PC-3 (cell line): Measurements from ENCODE around the gene PTPRE. TPM values are rescaled to one million over a fixed set of nuclear protein-coding genes. Genes with fewer than 3 reads are reported as not detected.

Experiments used
- ATAC-seq: fragments of 200-7000 bp; cut with Tn5 transposase; 2 replicates; pipeline ENCODE4 v1.9.1; 2020; ENCODE audit warnings: mild to moderate bottlenecking, moderate library complexity
- BruUV-seq: library from RNA; stranded (reverse); fragments of 400-500 nt; replicated peaks from 2 replicates; lab custom pipeline; 2021; lab: Mats Ljungman, UMichigan
- CTCF ChIA-PET: fragments of 300-600 bp; sonication (Branson Sonifier 250); formaldehyde crosslinking; loops from one replicate; lab custom pipeline; 2022; ENCODE audit warnings: antibody characterized with exemption; lab: Charles Lee
- POLR2A ChIA-PET: fragments of 300-600 bp; sonication (Branson Sonifier 250); formaldehyde crosslinking; loops from one replicate; lab custom pipeline; 2022; ENCODE audit warnings: antibody characterized with exemption; ENCODE audit not compliant: unreplicated experiment; lab: Charles Lee
- DNase-seq: peaks from one replicate; pipeline ENCODE4 v3.0.0-alpha.2; 2015
- H2AFZ ChIP-seq: fragments of 300-600 bp; sonication (generic); 2 replicates; pipeline ENCODE4 v1.6.0; 2016; ENCODE audit warnings: antibody characterized with exemption, low read length
- H3F3A ChIP-seq: fragments of 300-600 bp; sonication (generic); one replicate; pipeline ENCODE4 v1.6.0; 2017; ENCODE audit warnings: antibody characterized with exemption, low read length, control low read depth, mild to moderate bottlenecking; ENCODE audit not compliant: unreplicated experiment
- H3K27ac ChIP-seq: fragments of 300-600 bp; sonication (generic); 2 replicates; pipeline ENCODE4 v1.5.1; 2016; ENCODE audit warnings: mild to moderate bottlenecking, low read length
- H3K27me3 ChIP-seq: fragments of 300-600 bp; sonication (generic); 2 replicates; pipeline ENCODE4 v1.6.1; 2016; ENCODE audit warnings: low read length, mixed read lengths
- H3K36me3 ChIP-seq: fragments of 300-600 bp; sonication (generic); 2 replicates; pipeline ENCODE4 v1.6.1; 2016; ENCODE audit warnings: low read depth, mixed run types, low read length, mixed read lengths
- H3K4me1 ChIP-seq: fragments of 300-600 bp; sonication (generic); 2 replicates; pipeline ENCODE4 v1.5.1; 2016; ENCODE audit warnings: low read length; ENCODE audit not compliant: insufficient read depth
- H3K4me2 ChIP-seq: fragments of 300-600 bp; sonication (generic); 2 replicates; pipeline ENCODE4 v1.6.0; 2016; ENCODE audit warnings: low read length
- H3K4me3 ChIP-seq: fragments of 300-600 bp; sonication (generic); 2 replicates; pipeline ENCODE4 v1.5.1; 2016; ENCODE audit warnings: mild to moderate bottlenecking, low read length, mixed read lengths
- H3K79me2 ChIP-seq: fragments of 300-600 bp; sonication (generic); 2 replicates; pipeline ENCODE4 v1.6.1; 2017; ENCODE audit warnings: low read length, mixed read lengths
- H3K9ac ChIP-seq: fragments of 300-600 bp; sonication (generic); 2 replicates; pipeline ENCODE4 v1.6.0; 2016; ENCODE audit warnings: mild to moderate bottlenecking, low read length
- H3K9me2 ChIP-seq: fragments of 300-600 bp; sonication (generic); replicated peaks from 2 replicates; pipeline ENCODE4 v1.6.1; 2016; ENCODE audit warnings: mixed run types, low read length, mixed read lengths
- H3K9me3 ChIP-seq: fragments of 300-600 bp; sonication (generic); 2 replicates; pipeline ENCODE4 v1.6.1; 2016; ENCODE audit warnings: low read length, mixed read lengths
- H4K20me1 ChIP-seq: fragments of 300-600 bp; sonication (generic); 2 replicates; pipeline ENCODE4 v1.6.1; 2016; ENCODE audit warnings: low read length, mixed read lengths
- CTCF ChIP-seq: fragments of 300-600 bp; sonication (generic); conservative IDR thresholded peaks from 2 replicates; pipeline ENCODE4 v1.5.1; 2017; ENCODE audit warnings: antibody characterized with exemption, low read depth, mild to moderate bottlenecking, low read length
- EZH2 ChIP-seq: fragments of 300-600 bp; sonication (generic); IDR thresholded peaks from one replicate; pipeline ENCODE4 v1.6.1; 2017; ENCODE audit warnings: antibody characterized with exemption, mild to moderate bottlenecking, low read length; ENCODE audit not compliant: unreplicated experiment
- EZH2phosphoT487 ChIP-seq: fragments of 300-600 bp; sonication (generic); IDR thresholded peaks from 2 replicates; pipeline ENCODE4 v1.6.1; 2018; ENCODE audit warnings: mild to moderate bottlenecking, antibody characterized with exemption, low read length, borderline replicate concordance
- intact Hi-C: fragments of 100-400 bp; cut with micrococcal nuclease; formaldehyde crosslinking; loops from 2 replicates; pipeline ENCODE4 v1.9.0; 2023
- total RNA-seq: library from RNA; depleted of rRNA; stranded (reverse); fragments of >200 nt; gene quantifications from 2 replicates; pipeline ENCODE4 v1.2.3, GENCODE V29; 2014

PTPRE gene
- total RNA-seq, 1 experiment from 2014 or later, result 3.1 TPM

GRCh38 chr10:127889605-127890195 lies 17.2 kb upstream of the PTPRE start:
- peak; percentile 29 for ATAC-seq
- BruUV-seq, result no TSS peak
- no peak overlapping the region for H2AFZ ChIP-seq
- H3F3A ChIP-seq, result no peaks in the 10 kb centered on the region
- H3K27ac ChIP-seq, result no peak overlapping the region
- no peak overlapping the region for H3K4me3 ChIP-seq
- H4K20me1 ChIP-seq, result no peaks in the 10 kb centered on the region
- no peaks in the 10 kb centered on the region for H3K36me3 ChIP-seq
- no peaks in the 10 kb centered on the region for H3K9me3 ChIP-seq
- no peaks in the 10 kb centered on the region for H3K9me2 ChIP-seq
- ChIA-PET CTCF (no interaction called here), POLR2A (no interaction called here)
- intact Hi-C loops, result no loop called here
- peaks cover 11% of the 10 kb centered on the region for H3K4me1 ChIP-seq
- TF ChIP-seq CTCF (no peak), EZH2phosphoT487 (no peak), EZH2 (no peak)
- H3K27me3 ChIP-seq, result no peaks in the 10 kb centered on the region
- H3K9ac ChIP-seq, result no peak overlapping the region
- H3K79me2 ChIP-seq, result no peaks in the 10 kb centered on the region
- DNase-seq, result peak; percentile 68
- 0 out of 2 replicates have a peak overlapping the region, but pooled peaks have one; percentile 39 for H3K4me2 ChIP-seq

DNA sequence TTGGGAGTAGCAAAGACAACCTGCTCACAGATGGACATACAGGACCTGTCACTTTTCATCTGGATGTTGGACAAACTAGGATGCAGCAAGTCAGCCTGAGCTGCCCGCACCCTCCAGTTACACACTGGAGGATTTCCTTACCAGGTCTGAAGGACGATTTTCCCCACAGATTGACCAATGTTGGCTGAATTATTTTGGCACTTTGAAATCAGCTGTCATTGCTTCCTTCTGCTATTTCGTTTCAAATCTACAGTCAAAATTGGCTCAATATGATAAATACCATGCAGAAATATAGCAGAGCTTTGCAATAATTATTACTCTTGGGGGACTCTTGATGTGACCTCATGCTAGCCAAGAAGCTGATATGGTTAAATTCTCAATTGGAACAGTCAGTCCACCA lies 16.7 kb upstream of the PTPRE start:
- H3K27ac ChIP-seq, result no peak overlapping the region
- no peak for TF ChIP-seq EZH2phosphoT487
- no peak for TF ChIP-seq EZH2
- TF ChIP-seq CTCF, result no peak
- no peak overlapping the region for H2AFZ ChIP-seq
- H3K4me1 ChIP-seq, result peaks cover 11% of the 10 kb centered on the region
- ChIA-PET CTCF (no interaction called here), POLR2A (no interaction called here)
- H3F3A ChIP-seq, result no peaks in the 10 kb centered on the region
- H3K9me2 ChIP-seq, result no peaks in the 10 kb centered on the region
- no peaks in the 10 kb centered on the region for H4K20me1 ChIP-seq
- no peaks in the 10 kb centered on the region for H3K36me3 ChIP-seq
- H3K9me3 ChIP-seq, result no peaks in the 10 kb centered on the region
- no peak overlapping the region for H3K4me3 ChIP-seq
- H3K27me3 ChIP-seq, result no peaks in the 10 kb centered on the region
- 0 out of 2 replicates have a peak overlapping the region, but pooled peaks have one; percentile 39 for H3K4me2 ChIP-seq
- no peaks in the 10 kb centered on the region for H3K79me2 ChIP-seq
- H3K9ac ChIP-seq, result no peak overlapping the region
- no peak for DNase-seq
- no TSS peak for BruUV-seq
- intact Hi-C loops, result no loop called here
- ATAC-seq, result no peak

DNA sequence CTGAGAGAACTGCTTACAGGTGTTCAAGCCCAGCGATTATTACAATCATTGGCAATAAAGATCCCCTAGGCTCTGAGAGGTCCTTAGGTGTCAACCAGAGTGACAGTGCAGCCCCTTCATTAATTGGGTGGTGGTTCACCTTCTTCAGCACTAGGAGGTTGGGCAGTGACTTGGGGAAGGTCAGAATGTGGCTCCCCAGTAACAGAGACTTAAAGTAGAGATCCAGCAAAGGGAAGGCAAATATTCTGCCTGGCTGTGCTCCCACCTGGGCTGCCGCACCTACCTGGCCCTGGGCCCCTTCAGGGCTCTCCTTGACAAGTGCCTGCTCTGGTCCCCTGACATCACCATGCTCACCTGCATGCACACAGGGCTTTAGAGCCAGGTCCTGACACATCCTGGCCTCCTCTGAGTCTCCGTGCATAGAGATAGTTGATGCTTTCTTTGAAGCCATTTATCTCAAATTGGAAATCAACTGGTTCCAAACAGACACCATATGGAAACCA lies 16.0 kb upstream of the PTPRE start:
- Histone ChIP-seq H3K4me3 (no peak overlapping the region), H3K9ac (no peak overlapping the region), H2AFZ (no peak overlapping the region), H4K20me1 (no peaks in the 10 kb centered on the region), H3K4me2 (no peak overlapping the region), H3K79me2 (no peaks in the 10 kb centered on the region), H3K9me3 (no peaks in the 10 kb centered on the region), H3F3A (no peaks in the 10 kb centered on the region), H3K27me3 (no peaks in the 10 kb centered on the region), H3K27ac (no peak overlapping the region), H3K9me2 (no peaks in the 10 kb centered on the region), H3K36me3 (no peaks in the 10 kb centered on the region), H3K4me1 (peaks cover 11% of the 10 kb centered on the region)
- no peak for ATAC-seq
- no peak for TF ChIP-seq EZH2
- no peak for TF ChIP-seq EZH2phosphoT487
- no peak for TF ChIP-seq CTCF
- no TSS peak for BruUV-seq
- ChIA-PET POLR2A (no interaction called here), CTCF (no interaction called here)
- no peak for DNase-seq
- intact Hi-C loops, result no loop called here
